HG02840 (cell line): ENCODE results near the gene OOSP3.
"Not testable (repeated sequence)": the region's sequence is repeated elsewhere in the genome, so short reads cannot be mapped to it uniquely, and the experiment has no call there.

ENCODE experiments used
- ATAC-seq: cut with Tn5 transposase; IDR thresholded peaks from one replicate; pipeline ENCODE4 v1.9.1; 2021; ENCODE audit warnings: mild to moderate bottlenecking, moderate library complexity, moderate number of reproducible peaks; ENCODE audit not compliant: unreplicated experiment, low FRiP score

OOSP3 gene

DNA sequence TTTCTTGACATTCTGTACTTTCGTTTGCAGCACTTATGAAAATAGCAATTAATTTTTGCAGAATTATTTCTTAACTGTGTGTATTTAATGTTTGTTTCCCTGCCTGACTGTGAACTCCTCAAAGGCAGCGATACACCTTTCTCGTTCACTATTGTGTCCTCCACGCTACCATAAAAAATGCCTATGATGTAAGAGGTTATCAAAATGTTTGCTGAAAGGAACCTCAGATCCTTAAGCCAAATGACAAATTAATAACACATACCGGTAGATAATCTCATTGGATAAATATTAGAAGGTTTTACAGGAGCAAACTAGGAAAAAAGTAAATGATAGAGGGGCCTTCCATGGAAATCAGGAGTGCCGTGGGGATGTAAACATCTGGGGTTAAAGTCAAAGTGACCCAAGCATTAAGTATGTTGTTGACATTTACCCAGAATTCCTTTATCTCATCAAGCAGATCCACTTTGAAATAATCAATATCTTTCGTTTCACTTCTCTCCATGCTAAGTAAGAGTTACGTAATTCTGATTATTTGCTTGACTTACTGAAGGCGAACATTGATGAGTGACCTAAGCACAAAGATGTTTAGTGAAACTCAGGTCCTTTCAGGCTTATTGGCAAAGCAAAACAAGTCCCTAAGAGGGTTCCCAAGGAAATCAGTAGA, 2.6 kb upstream of the OOSP3 start:
- ATAC-seq = no peak

DNA sequence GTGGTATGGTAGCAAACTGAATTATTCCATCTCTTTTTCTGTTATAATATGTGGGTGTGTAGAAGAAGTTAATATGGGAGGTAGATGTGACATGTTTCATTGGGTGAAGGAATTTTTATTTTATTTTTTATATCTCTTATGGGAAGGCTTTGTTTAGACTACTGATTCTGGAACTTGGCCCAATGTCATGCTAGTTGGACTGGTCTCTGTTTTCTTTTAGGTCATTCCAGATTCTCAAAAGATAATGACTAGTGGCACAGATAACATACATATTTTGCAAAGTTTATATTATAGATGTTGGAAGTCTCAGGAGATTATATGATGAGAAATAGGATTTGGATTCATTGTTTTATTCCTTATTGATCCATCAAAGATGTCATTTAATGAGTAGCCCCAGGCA, 1.3 kb upstream of the OOSP3 start:
- no peak for ATAC-seq

DNA sequence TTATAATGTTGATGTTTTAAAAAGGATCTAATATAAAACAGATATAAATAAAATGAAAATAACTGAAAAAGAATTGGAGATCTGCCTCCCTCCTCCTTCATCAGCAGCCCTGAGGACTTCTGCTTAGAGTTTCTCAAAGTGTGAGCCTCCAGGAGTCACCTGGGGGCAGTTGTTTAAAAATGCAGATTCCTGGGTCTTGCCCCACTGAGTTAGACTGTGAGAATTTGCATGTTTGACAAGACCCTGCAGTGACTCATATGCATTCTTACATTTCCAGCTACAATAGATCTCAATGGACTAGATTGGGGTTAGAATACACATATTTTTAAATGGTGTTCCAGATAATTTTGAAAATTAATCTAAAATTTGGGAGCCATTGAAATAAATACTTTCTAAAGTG, 798 bp upstream of the OOSP3 start:
- ATAC-seq = no peak

DNA sequence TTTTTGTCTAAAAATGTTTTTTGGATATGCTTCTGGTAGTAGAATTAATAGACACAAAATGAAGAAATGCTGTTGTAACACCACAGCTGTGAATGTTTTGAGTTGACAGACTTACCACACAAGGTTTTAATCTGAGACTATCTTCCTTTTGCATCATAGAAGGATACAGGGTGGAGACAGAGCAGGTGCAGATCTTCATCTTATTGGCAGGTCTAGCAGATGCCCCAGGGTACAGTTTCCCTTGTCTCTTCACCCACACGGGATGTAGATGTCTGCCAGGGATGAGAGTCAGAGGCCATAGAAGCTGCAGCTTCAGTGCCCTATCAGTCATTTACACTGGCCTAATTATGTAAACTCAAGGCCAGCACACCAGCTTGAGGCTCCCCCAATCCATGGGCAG, 985 bp downstream of the OOSP3 start:
- no peak for ATAC-seq

DNA sequence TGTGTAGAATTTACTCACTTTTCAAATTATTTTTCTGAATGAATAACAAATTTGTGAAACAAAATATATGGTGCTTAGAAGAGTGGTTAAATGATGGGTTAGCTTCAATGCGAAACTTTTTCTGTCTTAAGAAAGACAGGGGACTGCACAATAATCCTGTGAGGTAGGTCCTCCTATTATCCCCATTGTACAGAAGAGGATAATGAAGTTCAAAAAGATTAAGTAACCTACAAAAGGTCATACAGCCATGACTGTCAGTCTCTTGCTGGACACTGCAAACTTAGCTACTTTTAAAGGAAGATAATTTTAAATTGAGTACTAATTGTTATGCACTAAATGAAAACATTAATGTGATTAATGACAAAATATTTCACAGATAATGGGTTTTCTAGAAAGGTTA, 5.0 kb downstream of the OOSP3 start:
- ATAC-seq = no peak

DNA sequence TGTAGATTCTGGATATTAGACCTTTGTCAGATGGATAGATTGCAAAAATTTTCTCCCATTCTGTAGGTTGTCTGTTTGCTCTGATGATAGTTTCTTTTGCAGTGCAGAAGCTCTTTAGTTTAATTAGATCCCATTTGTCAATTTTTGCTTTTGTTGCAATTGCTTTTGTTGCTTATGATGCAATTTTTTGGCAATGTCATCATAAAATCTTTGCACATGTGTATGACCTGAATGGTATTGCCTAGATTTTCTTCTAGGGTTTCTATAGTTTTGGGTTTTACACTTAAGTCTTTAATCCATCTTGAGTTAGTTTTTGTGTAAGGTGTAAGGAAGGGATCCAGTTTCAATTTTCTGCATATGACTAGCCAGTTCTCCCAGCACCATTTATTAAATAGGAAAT, 8.6 kb downstream of the OOSP3 start:
- not testable (repeated sequence) for ATAC-seq

DNA sequence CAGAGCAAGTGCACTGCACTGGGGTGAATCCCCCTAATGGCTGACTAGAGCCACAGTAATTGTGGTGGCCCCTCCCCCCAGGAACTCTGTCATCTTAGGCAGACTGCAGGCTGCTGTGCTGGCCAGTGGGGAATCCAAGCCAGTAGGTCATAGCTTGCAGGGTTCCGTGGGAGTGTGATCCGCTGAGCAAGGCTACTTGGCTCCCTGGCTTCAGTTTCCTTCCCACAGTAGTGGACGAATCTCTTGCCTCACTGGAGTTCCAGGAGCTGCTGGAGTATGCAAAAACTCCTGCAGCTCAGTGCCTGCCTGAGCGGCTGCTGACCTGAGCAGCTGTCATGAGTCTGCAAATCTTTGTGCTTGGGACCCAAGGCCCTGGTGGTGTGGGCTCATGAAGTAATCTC, 13.2 kb downstream of the OOSP3 start:
- ATAC-seq = no peak

DNA sequence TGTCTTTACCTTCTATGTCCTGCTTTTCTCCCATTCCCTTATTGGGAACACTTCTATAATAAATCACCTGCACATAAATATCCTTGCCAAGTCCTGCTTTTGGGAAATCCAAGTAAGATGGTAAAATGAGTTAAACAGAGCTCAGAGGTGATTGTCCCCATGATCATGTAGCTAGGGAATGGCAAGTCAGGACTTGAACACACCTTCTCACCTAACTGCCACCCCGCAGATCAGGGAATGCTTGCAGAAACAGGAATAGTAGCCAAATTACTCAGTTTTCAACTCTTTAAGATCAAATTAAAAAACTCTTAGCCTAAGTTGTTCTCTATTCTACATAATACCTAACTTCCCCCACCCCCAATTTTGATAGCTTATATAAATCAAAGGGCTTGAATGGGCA, 16.0 kb downstream of the OOSP3 start:
- ATAC-seq = no peak

DNA sequence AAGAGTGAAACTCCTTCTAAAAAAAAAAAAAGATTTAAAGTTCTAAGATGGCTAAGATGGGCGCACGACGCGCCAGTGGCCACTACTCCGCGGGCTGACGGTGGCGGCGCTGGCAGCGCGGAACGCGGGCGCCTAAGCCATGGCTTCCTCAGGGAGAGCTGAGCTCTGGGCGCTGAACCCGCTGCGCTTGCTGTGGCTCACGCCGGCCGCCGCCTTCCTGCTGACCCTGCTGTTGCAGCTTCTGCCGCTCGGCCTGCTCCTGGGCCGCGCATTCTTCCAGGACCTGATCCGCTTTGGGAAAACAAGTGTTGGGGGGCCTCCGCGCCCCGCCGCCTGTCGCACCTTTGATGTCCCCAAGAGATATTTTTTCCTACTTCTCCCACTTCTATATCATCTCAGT, 19.5 kb downstream of the OOSP3 start:
- no peak for ATAC-seq

DNA sequence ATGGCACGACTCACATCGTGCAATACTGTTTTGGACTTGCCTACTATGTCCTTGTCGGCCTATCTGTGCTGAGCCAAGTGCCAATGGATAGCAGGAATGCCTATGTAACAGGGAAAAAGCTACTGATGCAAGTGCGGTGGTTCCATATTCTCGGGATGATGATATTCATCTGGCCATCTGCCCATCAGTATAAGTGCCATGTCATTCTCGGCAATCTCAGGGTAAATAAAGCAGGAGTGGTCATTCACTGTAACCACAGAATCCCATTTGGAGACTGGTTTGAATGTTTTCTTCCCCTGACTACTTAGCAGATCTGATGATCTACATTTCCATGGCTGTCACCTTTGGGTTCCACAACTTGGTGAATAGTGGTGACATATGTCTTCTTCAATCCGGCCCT, 20.1 kb downstream of the OOSP3 start:
- no peak for ATAC-seq

DNA sequence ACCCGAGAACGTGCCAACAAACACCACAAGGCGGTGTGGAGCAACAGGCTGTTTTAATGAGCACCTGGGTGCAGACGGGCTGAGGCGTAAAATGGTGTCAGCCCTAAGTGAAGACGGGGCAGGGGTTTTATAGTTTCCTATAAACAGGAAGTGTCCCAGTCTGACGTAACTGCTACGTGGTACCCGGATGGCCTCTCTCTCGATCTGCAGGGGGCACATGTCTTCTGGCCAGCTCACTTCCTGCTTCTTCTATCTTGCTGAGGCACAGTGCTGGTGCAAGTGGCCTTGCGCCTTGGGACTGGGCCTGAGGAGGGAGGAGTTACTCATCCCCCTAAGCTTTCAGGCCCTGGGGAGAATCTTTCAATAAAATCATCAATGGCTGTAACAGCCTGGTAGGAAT, 20.9 kb downstream of the OOSP3 start:
- no peak for ATAC-seq

DNA sequence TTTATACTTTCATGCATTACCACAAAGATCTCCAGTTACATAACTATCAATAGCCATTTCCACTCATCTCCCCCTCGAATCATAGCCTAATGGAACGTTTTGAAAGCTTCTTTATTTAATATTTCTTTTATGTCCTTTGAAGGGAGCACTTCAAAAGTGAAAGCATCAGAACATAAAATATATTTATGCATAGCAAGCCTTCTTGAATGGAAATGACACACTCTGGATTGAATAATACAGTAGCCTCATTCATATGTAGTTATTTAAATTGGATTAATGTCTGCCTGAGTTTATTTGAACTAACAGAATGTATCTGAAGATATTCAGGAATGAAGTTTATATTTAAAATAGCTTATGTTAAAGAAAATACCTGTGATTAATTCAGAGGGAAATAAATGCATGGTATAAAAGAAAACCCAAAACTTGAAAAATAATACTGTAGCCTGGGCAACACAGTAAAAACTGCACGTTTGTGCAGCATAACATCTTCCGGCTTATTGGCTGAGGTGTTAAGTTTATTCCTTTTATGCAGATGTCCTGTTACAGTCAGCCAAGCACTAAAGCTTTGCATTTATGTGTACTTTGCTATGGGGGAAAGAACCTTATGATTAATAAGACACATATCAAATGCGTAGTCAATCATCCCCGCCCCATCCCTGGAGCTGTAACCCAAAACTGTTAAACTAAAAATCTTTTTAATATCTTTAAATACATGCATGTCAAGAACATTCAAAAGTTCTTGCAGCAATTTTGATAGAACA, 22.0 kb downstream of the OOSP3 start:
- no peak for ATAC-seq

DNA sequence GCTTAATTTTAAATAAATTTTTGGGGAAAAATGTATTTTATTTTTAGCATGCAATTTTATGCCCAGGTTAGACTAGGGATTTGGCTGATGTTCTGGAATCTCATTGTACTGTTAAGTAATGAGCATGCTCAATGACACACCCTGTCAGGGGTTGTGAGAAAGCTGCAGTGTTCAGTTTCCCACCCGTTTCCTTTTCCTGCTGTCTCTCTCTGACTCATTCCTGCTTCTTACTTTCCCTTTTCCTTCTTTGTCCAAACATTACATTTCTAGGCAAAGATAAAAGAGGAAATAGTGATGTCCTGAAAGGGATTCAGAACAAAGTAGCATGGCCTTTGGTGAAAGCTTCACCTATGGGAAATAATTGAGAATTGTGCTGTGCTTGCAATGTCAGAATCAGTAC, 22.7 kb downstream of the OOSP3 start:
- ATAC-seq = no peak

DNA sequence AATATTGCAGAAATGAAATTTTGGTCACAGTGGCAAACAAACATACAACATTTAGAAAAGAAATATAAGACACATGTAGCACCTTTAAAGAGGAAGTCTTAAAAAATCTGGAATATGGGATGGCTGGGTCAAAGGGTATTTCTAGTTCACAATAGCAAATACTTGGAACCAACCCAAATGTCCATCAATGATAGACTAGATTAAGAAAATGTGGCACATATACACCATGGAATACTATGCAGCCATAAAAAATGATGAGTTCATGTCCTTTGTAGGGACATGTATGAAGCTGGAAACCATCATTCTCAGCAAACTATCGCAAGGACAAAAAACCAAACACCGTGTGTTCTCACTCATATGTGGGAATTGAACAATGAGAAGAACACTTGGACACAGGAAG, 25.0 kb downstream of the OOSP3 start:
- ATAC-seq = not testable (repeated sequence)

DNA sequence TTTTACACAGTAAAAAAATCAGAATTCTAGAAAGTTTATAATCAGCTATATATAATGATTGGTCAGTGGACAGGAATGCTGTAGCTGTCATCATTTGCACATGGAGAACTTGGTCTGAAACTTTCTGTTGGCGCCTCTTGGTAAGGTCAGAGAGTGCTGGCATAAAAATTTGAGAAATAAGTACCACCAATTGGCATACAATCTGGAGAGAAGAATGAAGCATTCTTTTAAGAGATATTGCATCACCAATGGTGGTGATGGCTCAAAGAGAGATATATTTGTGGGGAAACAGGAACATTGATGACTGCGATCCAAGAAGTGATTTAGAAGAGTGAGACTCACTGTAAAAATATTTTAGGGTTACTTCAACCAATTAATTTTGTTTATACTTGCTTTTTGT, 39.9 kb downstream of the OOSP3 start:
- no peak for ATAC-seq

DNA sequence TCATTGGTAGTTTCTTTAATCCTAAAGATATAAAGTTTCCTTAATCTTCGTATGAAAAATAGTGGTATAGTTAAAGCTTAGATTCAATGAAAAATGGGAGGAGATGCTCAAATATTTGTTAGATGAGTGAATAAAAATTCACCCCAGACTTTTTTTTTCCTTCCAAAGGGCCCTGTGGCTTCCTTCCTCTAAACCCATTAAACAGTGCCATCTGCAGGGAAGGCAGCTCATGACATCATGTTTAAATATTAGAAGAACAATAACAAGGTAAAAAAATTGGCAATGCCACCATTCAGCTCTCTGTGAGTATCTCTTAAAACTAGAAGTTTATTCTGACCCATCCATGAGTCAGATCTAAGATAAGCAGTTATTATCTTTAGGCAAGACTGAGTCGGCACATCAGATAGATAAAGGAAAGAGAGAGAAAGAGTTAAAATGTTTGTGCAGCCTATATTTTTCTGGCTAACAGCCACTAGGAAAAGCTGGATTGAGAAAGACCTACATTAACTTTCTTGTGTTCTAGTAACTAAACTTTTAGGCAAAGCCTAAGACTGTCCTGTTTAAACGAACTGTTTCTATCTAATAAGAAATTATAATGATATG, 40.5 kb downstream of the OOSP3 start:
- no peak for ATAC-seq

DNA sequence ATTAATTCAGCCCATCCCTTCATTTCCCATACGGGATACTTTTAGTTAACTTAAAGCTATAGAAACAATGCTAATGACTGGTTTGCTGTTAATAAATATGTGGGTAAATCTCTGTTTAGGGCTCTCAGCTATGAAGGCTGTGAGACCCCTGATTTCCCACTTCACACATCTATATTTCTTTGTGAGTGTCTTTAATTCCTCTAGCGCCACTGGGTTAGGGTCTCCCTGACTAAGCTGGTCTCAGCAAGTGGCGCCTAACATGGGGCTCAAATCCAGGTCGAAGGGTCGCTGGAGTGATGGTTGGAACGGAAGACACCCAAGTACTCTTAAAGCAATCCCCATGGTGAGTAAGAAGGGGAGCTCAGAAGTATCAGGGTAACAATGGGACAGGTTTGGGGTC, 45.2 kb downstream of the OOSP3 start:
- no peak for ATAC-seq

DNA sequence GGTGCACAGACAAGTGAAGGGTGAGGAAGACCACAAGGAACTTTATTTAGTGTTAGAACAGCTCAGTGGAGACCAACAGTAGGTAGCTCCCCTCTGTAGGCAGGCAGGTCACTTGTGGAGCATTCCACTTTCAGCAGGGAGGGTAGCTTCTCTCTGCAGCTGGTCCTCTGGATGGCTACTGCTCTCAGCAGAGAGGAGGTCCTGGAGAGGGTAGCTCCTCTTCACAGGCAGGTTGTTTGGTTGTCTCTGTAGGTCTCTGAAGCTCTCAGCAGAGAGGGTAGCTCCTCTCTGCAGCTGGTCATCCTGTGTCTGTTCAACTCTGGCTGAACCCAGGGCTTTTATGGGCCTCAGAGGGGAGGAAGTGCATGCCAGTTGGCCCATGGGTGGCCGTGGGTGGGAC, 53.1 kb downstream of the OOSP3 start:
- no peak for ATAC-seq

DNA sequence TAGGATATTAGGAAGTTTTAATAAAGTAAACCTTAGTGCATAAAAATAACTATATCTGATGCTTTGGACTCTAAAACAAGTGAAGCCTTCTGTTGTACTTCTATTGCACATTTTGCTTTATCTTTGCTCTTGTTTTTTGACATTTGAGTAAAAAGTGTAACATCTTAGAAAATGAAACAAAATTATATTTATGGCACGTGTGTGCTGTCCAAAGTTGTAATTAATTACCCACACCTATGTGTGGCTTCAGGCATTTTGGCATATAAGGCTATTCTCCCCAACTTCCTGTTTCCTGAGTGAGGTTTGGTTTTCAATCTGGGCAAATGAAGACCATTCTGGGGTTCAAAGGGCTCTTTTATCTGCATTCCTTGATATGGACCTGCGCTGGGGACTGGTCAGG, 59.5 kb downstream of the OOSP3 start, which contains the start of gene OOSP1:
TSS of gene OOSP1 (plus strand) at position 301 of the 400 bp plus-strand sequence. CDS start at position 324, 23 bp downstream.
- ATAC-seq = no peak

DNA sequence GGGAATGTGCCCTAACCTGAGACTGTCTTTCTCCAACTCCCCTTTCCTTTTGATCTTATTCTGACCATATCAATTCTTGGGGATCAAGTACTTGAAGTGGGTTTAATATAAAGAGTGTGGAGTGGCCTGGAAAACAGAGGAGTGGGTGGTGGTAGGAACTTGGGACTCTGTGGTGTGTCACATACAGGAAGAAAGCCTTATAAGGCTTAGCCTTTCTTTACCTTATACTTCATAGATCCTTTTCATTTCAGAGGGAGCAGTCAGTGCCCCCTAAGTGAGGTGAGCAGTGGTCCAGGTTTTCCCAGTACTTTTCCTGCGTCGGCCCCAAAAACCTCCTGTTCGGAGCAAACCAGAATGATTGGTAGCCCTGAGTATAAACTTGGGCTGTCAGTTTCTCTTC, 60.1 kb downstream of the OOSP3 start:
- no peak for ATAC-seq

DNA sequence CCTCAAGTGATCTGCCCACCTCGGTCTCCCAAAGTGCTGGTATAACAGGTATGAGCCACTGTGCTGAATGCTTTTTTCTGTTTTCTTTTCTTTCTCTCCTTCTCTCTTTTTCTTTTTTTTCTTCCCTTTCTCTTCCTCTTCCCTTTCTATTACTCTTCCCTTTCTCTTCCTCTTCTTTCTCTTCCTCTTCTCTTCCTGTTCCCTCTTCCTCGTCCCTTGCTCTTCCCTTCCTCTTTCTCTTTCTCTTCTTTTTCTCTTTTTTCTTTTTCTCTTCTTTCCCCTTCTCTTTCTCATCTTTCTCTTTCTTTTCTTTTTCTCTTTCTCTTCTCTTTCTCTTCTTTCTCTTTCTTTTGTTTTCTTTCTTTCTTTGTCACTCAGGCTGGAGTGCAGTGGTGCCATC, 60.9 kb downstream of the OOSP3 start:
- no peak for ATAC-seq

DNA sequence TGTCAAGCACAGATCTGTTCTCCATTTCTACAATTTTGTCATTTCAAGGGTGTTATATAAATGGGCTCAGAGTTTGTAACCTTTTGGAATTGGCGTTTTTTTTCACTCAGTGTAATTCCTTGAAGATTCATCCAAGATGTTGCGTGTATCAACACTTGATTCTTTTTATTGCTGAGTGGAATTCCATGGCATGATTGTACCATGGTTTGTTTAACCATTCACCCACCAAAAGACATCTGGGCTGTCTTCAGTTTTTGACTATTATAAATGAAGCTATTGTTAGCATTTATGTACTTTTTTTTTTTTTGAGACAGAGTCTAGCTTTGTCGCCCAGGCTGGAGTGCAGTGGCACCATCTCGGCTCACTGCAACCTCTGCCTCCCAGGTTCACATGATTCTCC, 62.5 kb downstream of the OOSP3 start:
- no peak for ATAC-seq
